Stimulated activated CD4-positive, alpha-beta T cell treated with anti-CD3 and anti-CD28 coated beads, Interleukin-1b, Interleukin-23, amount 100 ng/mL, for 1 hour (primary cell): Measurements from ENCODE around the gene CHST5.
A peak's percentile ranks its signal among the peaks of the same experiment; 100 is the strongest.

Experiments used
- DNase-seq, 2 donors: peaks; one replicate each; pipeline ENCODE4 v3.0.0-alpha.2; 2020; ENCODE audit warnings: low read depth in 2 of 2

CHST5 gene

DNA sequence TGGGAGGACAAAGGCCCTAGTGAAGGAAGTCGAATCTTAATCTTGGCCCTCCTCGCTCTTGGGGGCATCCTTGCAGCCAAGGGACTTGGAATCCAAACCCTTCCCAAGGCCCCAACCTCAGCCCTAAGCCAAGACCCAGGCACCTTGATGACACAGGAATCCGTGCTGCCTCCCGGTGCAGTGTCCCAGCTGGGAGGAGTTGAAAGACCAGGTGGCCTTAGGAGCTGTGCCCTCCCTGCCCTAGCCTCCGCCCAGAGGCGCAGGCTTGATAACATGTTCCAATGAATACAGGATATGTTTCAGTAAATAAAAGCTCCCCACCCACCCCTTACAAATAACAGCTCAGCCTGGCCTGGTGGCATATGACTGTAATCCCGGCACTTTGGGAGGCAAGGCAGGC is at the start of gene CHST5:
TSS of gene CHST5 (minus strand) at position 208 of the 400 bp plus-strand sequence. CDS start 5,724 bp downstream, outside the sequence.
- DNase-seq: no peak

GRCh38 chr16:75584108-75584507 is 48.2 kb upstream of the CHST5 start:
- no peak for DNase-seq

DNA sequence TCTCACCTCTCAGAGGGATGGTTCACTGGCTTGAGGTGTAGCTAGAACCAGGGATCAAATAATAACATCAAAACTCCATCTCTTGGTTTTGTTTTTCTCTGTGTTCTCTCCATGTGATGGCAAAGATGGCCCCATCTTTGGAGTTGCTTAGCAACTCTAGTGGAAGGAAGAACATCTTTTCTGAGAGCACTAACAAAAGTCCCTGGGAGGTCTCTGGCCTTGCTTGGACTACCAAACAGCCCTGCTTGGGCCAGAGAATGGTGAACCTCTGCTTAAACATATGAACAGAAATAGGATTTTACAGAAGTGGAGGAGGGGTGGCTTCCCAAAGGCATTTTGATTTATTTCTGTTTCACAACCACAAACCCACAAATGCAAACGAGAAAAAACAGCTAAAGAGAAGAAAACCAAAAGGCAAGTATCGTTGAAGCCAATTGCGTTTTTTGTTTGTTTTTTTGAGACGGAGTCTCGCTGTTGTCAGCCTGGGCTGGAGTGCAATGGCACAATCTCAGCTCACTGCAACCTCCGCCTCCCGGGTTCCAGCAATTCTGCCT is 43.5 kb upstream of the CHST5 start:
- no peak for DNase-seq

- no peak for DNase-seq
These were observed 42.8 kb upstream of the CHST5 start for GRCh38 chr16:75578725-75579124.

- DNase-seq: no peak
These were observed 42.3 kb upstream of the CHST5 start for GRCh38 chr16:75578212-75578611.

- DNase-seq: no peak
These were observed 40.5 kb upstream of the CHST5 start for GRCh38 chr16:75576384-75576811.

- no peak for DNase-seq
These were observed 40.0 kb upstream of the CHST5 start for GRCh38 chr16:75575958-75576357.

- no peak for DNase-seq
These were observed 38.0 kb upstream of the CHST5 start for GRCh38 chr16:75573955-75574354.

DNA sequence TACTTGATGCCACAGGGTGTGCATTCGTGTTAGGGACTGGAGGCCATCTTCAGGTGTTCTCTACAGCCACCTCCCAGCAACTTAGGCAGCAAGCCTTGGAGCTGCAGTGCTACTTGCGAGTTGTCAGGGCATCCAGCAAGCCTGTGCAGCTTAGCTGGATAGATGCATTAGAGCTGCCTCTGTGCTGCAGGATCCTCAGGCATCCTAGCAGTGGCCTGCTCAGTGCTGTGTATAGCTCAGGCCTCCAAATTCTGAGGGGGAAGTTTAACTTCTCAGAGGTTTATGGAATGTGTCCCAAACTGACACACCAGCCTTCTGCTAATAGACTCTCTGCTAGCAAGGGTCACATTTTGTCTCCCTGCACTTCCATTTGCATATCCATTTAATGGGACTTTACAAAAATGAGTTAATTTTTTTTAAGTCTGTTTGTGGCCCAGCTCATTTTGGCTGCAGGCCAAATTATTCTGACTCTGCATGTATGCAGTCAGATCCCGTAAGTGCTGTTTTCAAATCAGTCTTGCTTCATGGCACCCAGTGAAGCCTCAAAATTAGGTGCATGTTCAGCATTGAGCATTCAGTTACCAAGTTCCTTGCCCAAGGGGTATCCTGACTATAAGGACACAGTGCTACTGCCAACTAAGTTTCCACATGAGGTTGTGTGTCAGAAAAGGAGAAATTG is 37.1 kb upstream of the CHST5 start:
- DNase-seq: no peak

DNA sequence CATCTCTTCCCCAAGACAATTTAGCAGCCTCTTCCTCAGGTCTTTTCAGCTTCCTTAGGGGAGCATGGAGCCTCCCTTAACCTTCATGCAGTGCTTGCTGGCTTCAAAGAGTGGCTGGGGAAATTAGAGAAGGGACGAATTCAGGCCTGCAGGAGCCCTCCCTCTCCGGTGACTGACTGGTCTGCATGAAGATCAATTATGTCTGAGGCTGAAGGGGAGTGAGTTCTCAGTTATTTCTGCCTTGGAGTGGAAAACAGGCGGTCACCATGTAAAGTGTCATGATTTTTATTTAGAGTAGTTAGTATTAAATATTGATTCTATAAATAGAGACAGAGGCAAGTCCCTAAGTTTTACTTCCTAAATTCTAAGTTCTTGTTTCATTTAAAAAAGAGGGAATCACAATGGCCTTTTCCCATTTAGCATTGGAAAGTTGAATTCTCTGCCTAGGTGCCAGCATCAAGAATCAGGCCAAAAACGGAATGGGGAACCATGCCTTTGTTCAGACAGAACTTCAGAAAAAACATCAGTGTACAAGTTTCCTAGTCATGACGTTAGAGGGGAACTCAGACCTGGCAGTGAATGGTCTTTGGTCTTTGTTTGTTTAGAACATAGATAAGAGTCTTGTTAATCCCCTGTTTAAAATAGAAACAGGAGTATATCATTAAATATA is 34.6 kb upstream of the CHST5 start:
- DNase-seq: no peak

DNA sequence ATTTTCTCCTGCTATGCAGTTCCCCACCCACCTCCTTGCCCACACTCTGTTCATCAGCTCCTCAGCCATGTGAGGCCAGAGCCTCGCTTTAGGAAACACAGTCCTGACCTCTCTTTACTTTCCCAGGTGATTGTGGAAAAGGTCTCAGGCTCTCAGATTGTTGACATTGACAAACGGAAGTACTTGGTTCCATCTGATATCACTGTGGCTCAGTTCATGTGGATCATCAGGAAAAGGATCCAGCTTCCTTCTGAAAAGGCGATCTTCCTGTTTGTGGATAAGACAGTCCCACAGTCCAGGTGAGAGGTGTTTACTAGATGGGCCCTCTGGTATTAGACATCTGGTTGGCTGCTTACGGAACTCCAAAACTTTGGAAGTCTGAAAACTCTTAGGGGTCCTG is 32.0 kb upstream of the CHST5 start:
- DNase-seq: no peak

GRCh38 chr16:75566758-75567255 is 30.9 kb upstream of the CHST5 start:
- no peak for DNase-seq

DNA sequence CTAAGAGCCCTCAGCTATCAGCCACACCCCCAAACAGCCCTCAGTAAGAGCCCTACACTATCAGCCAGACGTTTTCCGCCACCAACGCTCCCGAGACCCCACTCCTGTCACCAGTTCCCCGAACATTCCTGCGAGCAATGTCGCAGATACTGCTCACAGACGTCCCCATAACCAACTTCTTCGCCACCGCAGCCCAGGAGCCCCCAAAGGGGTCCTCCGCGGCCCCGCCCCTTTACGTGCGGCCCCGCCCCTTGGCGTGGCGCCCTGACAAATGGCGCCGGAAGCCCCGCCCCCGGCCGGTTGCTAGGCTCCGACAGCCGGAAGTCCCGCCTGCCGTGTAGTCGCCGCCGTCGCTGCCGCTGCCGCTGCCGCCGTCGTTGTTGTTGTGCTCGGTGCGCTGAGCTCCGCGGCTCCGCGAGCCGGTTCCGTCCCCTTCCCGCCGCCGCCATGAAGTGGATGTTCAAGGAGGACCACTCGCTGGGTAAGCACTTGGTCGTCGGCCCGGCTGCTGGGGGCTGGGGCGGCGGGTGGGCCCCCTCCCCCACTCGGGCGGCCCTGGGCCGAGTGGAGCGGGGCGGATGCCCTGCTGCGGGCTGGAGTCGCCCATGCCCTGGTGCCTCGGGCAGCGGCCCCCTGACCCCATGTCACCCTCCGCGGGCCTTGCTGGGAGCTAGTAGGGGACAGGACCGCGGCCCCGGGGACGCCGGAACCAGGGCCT is 30.3 kb upstream of the CHST5 start, which contains the start of gene GABARAPL2:
TSS of gene GABARAPL2 (plus strand) at position 340 of the 718 bp plus-strand sequence. CDS start at position 448, 108 bp downstream.
- DNase-seq: peak; percentile 79 to 90

DNA sequence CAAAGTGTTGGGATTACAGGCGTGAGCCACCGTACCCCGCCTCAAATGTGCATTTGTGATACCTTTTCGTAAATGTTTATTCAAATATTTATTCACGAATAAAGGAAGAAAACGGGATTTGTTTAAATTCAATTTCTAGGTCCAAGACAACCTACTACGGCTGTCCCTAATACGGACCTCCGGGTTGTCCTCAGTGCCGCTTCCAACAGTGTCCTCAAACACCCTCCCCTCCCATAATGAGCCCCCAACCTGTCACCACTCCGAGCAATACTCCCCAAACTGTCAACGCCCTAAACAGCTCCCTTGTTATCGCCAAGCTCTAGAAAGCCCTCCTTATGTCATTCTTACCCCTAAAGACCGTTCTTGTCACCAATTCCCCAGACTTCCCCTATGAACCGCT is 29.7 kb upstream of the CHST5 start:
- DNase-seq: no peak

DNA sequence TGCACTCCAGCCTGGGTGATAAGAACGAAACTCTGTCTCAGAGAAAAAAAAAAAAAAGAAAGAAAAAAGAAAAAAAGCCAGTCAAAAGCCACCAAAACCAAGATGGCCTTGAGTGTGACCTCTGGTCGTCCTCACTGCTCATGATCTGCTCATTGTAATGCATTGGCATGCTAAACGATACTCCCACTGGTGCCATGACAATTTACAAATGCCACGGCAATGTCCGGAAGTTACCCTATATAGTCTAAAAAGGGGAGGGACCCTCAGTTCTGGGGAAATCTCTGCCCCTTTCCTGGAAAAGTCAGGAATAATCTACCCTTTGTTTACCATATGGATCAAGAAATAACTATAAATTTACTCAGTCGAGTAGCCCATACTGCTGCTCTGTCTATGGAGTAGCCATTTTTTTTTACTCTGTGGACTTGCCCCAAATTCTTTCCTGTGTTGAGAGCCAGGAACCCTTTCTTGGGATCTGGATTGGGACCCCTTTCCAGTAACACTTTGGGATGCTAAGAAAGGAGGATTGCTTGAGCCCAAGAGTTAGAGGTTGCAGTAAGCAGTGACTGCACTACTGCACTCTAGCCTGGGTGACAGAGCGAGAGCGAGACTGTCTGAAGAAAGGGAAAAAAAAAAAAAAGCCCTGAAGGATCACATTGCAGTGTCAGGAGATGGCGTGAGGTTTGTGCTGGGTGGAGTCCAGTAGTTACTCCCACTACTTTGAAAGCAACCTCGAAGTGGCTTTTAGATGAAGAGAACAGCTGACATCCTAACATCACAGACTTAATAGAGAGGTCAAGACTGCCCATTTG is 23.9 kb upstream of the CHST5 start:
- DNase-seq: no peak

- no peak for DNase-seq
These were observed 23.0 kb upstream of the CHST5 start for GRCh38 chr16:75558846-75559401.

DNA sequence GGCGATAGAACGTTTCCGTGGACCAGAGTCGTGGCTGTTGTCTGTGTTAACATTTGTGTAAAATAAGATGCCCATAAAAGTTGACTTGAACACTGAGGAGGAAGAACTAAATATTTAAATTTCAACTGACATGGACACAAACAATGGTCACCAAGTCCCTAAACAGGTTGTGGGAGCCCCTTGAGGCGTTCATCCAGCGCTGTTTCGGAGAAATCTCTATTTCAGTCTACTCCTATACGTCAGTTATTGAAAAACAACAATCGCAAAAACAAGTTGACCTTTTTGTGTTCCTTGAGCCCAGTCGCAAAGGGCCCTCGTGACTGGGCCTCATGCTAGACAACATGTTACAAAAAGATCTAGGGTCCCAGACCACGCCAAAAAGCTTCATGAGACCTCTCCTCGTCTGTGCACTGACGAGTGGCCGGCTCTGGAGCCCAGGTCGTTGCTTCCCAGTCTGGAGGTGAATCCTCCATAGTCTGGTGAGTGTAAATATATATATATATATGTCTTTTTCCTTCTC is 20.6 kb upstream of the CHST5 start:
- DNase-seq: no peak

GRCh38 chr16:75555707-75556430 is 20.0 kb upstream of the CHST5 start, which contains the start of gene TMEM231:
Gene TMEM231 (minus strand): TSS chr16:75556252. CDS start chr16:75556209, 43 bp downstream.
- DNase-seq: peak; percentile 91 to 95

DNA sequence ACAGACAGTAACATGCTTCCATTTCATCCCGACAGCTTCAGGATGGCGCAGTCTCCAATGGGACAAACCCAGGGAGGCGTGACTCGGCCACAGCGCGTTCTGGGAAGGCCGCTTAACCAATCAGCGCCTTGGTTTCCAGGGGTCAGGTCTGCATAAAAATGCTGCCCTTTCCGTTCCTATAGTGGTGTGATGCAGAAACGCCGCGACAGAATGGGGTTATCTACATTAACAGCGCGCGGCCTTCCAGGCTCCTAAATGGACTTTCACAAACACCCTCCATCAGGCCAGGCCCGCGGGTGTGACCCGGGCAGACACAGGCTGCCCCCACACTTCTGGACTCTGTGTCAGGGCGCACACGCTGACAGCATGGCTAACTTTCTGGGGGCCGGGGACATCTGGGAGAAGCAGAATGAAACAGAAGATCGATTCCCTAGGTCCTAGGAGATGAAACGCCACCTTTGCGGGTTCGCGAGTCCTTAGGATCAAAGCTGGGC is 19.4 kb upstream of the CHST5 start:
- no peak for DNase-seq

GRCh38 chr16:75552951-75553350 is 17.0 kb upstream of the CHST5 start:
- no peak for DNase-seq
